HEK293T (cell line): ENCODE measurements around the gene CD200R1L.

Source experiments
- BHLHE40 ChIP-seq: fragments of 450-650 bp; IDR thresholded peaks from 2 replicates; pipeline ENCODE4 v1.6.1; 2016; ENCODE audit warnings: mild to moderate bottlenecking, moderate library complexity, borderline replicate concordance
- FOXA1 ChIP-seq: fragments of 450-650 bp; IDR thresholded peaks from 2 replicates; pipeline ENCODE4 v1.6.1; 2016; ENCODE audit warnings: mild to moderate bottlenecking
- FOXK2 ChIP-seq: fragments of 450-650 bp; IDR thresholded peaks from 2 replicates; pipeline ENCODE4 v1.6.1; 2016; ENCODE audit warnings: mild to moderate bottlenecking
- FOXM1 ChIP-seq: fragments of 450-650 bp; IDR thresholded peaks from 2 replicates; pipeline ENCODE4 v1.6.1; 2017; ENCODE audit warnings: mild to moderate bottlenecking, borderline replicate concordance
- HDGF ChIP-seq: fragments of 450-650 bp; IDR thresholded peaks from 2 replicates; pipeline ENCODE4 v1.6.1; 2017; ENCODE audit warnings: antibody characterized with exemption, borderline replicate concordance
- NFRKB ChIP-seq: fragments of 450-650 bp; IDR thresholded peaks from 2 replicates; pipeline ENCODE4 v1.6.1; 2016; ENCODE audit warnings: mild to moderate bottlenecking, moderate library complexity
- SP1 ChIP-seq: fragments of 450-650 bp; IDR thresholded peaks from 2 replicates; pipeline ENCODE4 v1.6.1; 2017
- SUZ12 ChIP-seq: fragments of 450-650 bp; IDR thresholded peaks from 2 replicates; pipeline ENCODE4 v1.6.1; 2016; ENCODE audit warnings: mild to moderate bottlenecking

GRCh38 chr3:112810561-112810960, 36.1 kb downstream of the CD200R1L start:
- TF ChIP-seq SP1 (no peak), BHLHE40 (no peak), FOXM1 (no peak), SUZ12 (no peak), FOXK2 (no peak), FOXA1 (no peak), HDGF (no peak), NFRKB (no peak)
